ENCODE measurements around the gene MMP20. TPM values are rescaled to one million over a fixed set of nuclear protein-coding genes. Genes with fewer than 3 reads are reported as not detected.

Gene MMP20
- total RNA-seq, 4 donors from 2014 or later, result not detected

DNA sequence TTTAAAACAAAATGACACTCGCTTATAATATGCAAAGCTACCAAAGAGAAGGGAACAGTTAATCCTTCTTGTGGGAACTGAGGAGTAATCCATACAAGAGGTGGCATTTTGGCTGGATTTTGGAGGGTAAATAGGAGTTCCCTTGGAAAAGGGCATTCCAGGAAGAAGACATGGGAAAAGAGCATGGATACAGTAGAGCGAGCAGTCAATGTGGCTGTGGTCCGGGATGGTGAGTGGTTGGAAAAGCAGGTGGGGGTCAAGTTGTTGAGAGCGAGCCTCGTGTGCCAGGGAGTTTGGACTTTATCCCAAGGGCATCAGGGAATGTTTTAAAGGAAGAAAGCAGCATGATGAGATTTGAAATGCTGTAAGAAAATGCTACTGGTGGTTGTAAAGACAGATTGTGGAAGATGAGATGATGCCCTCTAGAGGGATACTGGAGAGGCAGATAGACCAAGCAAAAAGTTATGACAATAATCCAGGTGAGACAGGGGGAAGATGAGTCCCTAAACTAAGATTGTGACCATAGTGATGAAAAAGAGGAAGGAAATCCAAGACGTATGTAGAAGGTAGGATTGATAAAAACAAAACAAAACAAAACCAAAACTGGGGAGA lies 90.8 kb downstream of the MMP20 start:
- no peak for DNase-seq (ENCODE audit: extremely low spot score)
- H3K9me3 ChIP-seq, result no peaks in the 10 kb centered on the region
- H3K4me1 ChIP-seq, result no peaks in the 10 kb centered on the region
- WGBS, result 81% methylated on average over 6 of the region's 6 CpGs
- intact Hi-C loops (cut with DNase I), result no loop called here
- no peak overlapping the region for H3K27ac ChIP-seq (replicated peaks in 1 of 4)
- no peaks in the 10 kb centered on the region for H3K27me3 ChIP-seq
- TF ChIP-seq, protein P1, sequence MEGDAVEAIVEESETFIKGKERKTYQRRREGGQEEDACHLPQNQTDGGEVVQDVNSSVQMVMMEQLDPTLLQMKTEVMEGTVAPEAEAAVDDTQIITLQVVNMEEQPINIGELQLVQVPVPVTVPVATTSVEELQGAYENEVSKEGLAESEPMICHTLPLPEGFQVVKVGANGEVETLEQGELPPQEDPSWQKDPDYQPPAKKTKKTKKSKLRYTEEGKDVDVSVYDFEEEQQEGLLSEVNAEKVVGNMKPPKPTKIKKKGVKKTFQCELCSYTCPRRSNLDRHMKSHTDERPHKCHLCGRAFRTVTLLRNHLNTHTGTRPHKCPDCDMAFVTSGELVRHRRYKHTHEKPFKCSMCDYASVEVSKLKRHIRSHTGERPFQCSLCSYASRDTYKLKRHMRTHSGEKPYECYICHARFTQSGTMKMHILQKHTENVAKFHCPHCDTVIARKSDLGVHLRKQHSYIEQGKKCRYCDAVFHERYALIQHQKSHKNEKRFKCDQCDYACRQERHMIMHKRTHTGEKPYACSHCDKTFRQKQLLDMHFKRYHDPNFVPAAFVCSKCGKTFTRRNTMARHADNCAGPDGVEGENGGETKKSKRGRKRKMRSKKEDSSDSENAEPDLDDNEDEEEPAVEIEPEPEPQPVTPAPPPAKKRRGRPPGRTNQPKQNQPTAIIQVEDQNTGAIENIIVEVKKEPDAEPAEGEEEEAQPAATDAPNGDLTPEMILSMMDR (IDR thresholded peaks at IDR 0.05), result no peak
- TF ChIP-seq POLR2A (IDR thresholded peaks at IDR 0.05; ENCODE audit: low read depth), result no peak
- no peak for TF ChIP-seq POLR2AphosphoS5 (IDR thresholded peaks at IDR 0.05)
- TF ChIP-seq EP300 (IDR thresholded peaks at IDR 0.05), result no peak
- no peak overlapping the region for H3K4me3 ChIP-seq
- no peaks in the 10 kb centered on the region for H3K36me3 ChIP-seq

DNA sequence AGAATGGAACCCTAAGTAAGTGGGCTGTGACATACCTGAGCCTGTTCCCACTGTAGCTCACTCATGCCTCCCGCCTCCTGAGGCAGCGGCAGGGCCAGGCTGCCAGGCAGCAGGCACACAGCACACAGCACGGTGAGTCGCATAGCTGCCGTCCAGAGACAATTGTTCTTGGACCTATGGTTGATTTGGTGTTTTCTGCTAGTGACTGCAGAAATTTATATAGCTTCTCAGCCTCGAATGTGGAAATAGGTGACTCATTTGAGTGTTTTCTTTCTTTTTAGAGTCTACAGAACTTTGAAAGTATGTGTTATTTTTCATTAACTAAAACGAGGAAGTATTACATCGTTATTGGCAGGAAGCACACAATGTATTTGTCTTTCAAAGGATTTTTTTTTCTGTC lies 94.6 kb downstream of the MMP20 start, which contains the start of gene MMP7:
MMP7 (minus strand) TSS at position 190 of the 400 bp plus-strand sequence; CDS start at position 143, 47 bp downstream.
- Histone ChIP-seq H3K27me3 (no peaks in the 10 kb centered on the region), H3K4me1 (no peaks in the 10 kb centered on the region), H3K4me3 (no peak within 1 kb of the TSS), H3K27ac (replicated peaks in 1 of 4) (no peak within 1 kb of the TSS), H3K36me3 (no peaks in the 10 kb centered on the region), H3K9me3 (no peaks in the 10 kb centered on the region)
- intact Hi-C loops (cut with DNase I), result no loop called here
- 67% methylated on average over 8 of the region's 8 CpGs for WGBS
- DNase-seq (ENCODE audit: extremely low spot score), result no peak
- no peak for TF ChIP-seq POLR2AphosphoS5 (IDR thresholded peaks at IDR 0.05)
- no peak for TF ChIP-seq POLR2A (IDR thresholded peaks at IDR 0.05; ENCODE audit: low read depth)
- TF ChIP-seq EP300 (IDR thresholded peaks at IDR 0.05), result no peak
- TF ChIP-seq, protein P1 (IDR thresholded peaks at IDR 0.05), result no peak

DNA sequence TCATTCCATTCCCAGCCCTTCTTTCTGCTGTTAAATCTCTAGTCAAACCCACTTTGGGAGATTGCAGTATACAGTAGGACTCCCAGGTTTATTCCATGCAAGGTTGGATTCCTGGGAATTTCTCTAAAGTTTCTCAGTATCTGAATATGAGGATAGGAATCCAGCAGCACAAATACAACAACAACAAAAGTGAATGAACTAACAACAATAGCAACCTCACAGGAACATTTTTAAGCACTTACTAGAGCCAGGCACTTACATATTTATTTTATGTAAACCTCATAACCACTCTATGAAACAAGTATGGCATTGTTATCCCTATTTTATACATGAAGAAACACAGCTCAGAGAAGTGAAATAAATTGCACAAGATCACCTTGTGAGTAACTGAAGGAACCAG lies 96.5 kb downstream of the MMP20 start:
- Histone ChIP-seq H3K9me3 (no peaks in the 10 kb centered on the region), H3K36me3 (no peaks in the 10 kb centered on the region), H3K4me1 (no peaks in the 10 kb centered on the region), H3K27ac (replicated peaks in 1 of 4) (no peak overlapping the region), H3K27me3 (no peaks in the 10 kb centered on the region), H3K4me3 (no peak overlapping the region)
- TF ChIP-seq, protein P1 (IDR thresholded peaks at IDR 0.05), result no peak
- TF ChIP-seq POLR2A (IDR thresholded peaks at IDR 0.05; ENCODE audit: low read depth) (no peak), EP300 (IDR thresholded peaks at IDR 0.05) (no peak), POLR2AphosphoS5 (IDR thresholded peaks at IDR 0.05) (no peak)
- no peak for DNase-seq (ENCODE audit: extremely low spot score)
- intact Hi-C loops (cut with DNase I), result no loop called here

DNA sequence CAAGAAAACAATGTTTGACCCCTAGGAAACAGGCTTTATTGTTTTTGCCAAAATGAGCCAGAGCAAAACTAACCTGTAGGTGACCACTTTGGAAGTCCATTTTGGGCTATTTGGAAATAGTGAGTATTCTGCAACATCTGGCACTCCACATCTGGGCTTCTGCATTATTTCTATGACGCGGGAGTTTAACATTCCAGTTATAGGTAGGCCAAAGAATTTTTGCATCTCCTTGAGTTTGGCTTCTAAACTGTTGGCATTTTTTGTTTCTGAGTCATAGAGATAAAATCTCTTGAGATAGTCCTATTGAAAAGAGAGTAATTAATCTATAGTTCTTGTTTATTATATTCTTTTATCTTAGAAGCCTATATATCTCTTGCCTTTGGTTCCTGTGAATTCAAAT lies 97.4 kb downstream of the MMP20 start:
- intact Hi-C loops (cut with DNase I), result no loop called here
- Histone ChIP-seq H3K4me3 (no peak overlapping the region), H3K27me3 (no peaks in the 10 kb centered on the region), H3K36me3 (no peaks in the 10 kb centered on the region), H3K9me3 (no peaks in the 10 kb centered on the region), H3K4me1 (no peaks in the 10 kb centered on the region), H3K27ac (replicated peaks in 1 of 4) (no peak overlapping the region)
- no peak for TF ChIP-seq POLR2AphosphoS5 (IDR thresholded peaks at IDR 0.05)
- no peak for TF ChIP-seq POLR2A (IDR thresholded peaks at IDR 0.05; ENCODE audit: low read depth)
- no peak for TF ChIP-seq EP300 (IDR thresholded peaks at IDR 0.05)
- TF ChIP-seq, protein P1 (IDR thresholded peaks at IDR 0.05), result no peak
- DNase-seq (ENCODE audit: extremely low spot score), result no peak
- 95% methylated on average over 2 of the region's 2 CpGs for WGBS

DNA sequence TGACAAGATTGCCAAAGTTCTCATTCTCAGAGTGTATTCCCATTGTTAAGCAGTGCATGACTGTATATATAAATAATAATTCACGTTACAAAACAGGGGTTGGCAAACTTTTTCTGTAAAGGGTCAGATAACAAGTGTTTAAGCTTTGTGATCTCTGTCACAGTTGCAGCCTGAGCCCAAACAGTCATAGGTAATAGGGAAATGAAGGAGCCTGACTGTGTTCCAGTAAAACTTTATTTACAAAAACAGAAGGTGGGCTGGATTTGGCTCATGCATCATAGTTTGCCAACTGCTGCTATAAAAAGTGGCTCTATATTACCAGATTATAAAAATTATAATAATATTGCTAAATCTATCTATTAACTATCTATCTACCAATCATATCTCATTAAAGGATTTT lies 98.1 kb downstream of the MMP20 start:
- TF ChIP-seq EP300 (IDR thresholded peaks at IDR 0.05) (no peak), POLR2A (IDR thresholded peaks at IDR 0.05; ENCODE audit: low read depth) (no peak), POLR2AphosphoS5 (IDR thresholded peaks at IDR 0.05) (no peak)
- TF ChIP-seq, protein P1 (IDR thresholded peaks at IDR 0.05), result no peak
- Histone ChIP-seq H3K36me3 (no peaks in the 10 kb centered on the region), H3K4me3 (no peak overlapping the region), H3K27ac (replicated peaks in 1 of 4) (no peak overlapping the region), H3K9me3 (no peaks in the 10 kb centered on the region), H3K4me1 (no peaks in the 10 kb centered on the region), H3K27me3 (no peaks in the 10 kb centered on the region)
- intact Hi-C loops (cut with DNase I), result no loop called here
- WGBS, result 92% methylated on average over 1 of the region's 1 CpG
- no peak for DNase-seq (ENCODE audit: extremely low spot score)

Measured in esophagus muscularis mucosa (tissue), 4 donors.